H1 (cell line): ENCODE data around the gene SHISA9. TPM values are rescaled to one million over a fixed set of nuclear protein-coding genes. Genes with fewer than 3 reads are reported as not detected.

Experiments used
- CTCF ChIA-PET: fragments of 300-600 bp; sonication (Branson Sonifier 250); formaldehyde crosslinking; loops from one replicate; lab custom pipeline; 2021; ENCODE audit not compliant: partially characterized antibody; lab: Charles Lee
- POLR2A ChIA-PET: fragments of 300-600 bp; sonication (Branson Sonifier 250); formaldehyde crosslinking; loops from one replicate; lab custom pipeline; 2021; ENCODE audit warnings: inconsistent platforms; ENCODE audit not compliant: partially characterized antibody; lab: Charles Lee
- DNase-seq, 2 experiments: peaks; one replicate each; pipeline versions ENCODE4 v3.0.0 to v3.0.0-alpha.2; 2010 to 2022; ENCODE audit warnings: low spot score in 2 of 2, low read depth in 1 of 2, mixed read lengths in 1 of 2
- FAIRE-seq: peaks from 2 replicates; lab custom pipeline; 2011; peaks lifted over from hg19 to GRCh38; lab: Jason Lieb, UNC
- H2AFZ ChIP-seq: 2 replicates; pipeline ENCODE4 v1.8.1; 2012; ENCODE audit warnings: low read length, inconsistent platforms
- H2AK5ac ChIP-seq: 2 replicates; pipeline ENCODE4 v1.6.1; 2013; ENCODE audit warnings: low read depth, low read length
- H2BK120ac ChIP-seq: replicated peaks from 2 replicates; pipeline ENCODE3; 2013; ENCODE audit warnings: low read depth, low read length, inconsistent platforms
- H2BK12ac ChIP-seq: 2 replicates; pipeline ENCODE4 v1.6.1; 2013; ENCODE audit warnings: low read depth, low read length
- H2BK15ac ChIP-seq: 2 replicates; pipeline ENCODE4 v1.6.1; 2013; ENCODE audit warnings: low read length
- H2BK20ac ChIP-seq: 2 replicates; pipeline ENCODE4 v1.6.1; 2013; ENCODE audit warnings: low read length
- H2BK5ac ChIP-seq: 2 replicates; pipeline ENCODE4 v1.6.1; 2013; ENCODE audit warnings: low read depth, low read length
- H3K14ac ChIP-seq: 2 replicates; pipeline ENCODE4 v1.6.1; 2013; ENCODE audit warnings: inconsistent platforms; ENCODE audit not compliant: insufficient read length
- H3K18ac ChIP-seq: 2 replicates; pipeline ENCODE4 v1.6.1; 2013; ENCODE audit warnings: low read length; ENCODE audit errors: extremely low read depth
- H3K23ac ChIP-seq: 2 replicates; pipeline ENCODE4 v1.6.1; 2013; ENCODE audit warnings: inconsistent platforms; ENCODE audit not compliant: insufficient read length
- H3K23me2 ChIP-seq: 2 replicates; pipeline ENCODE4 v1.6.1; 2013; ENCODE audit warnings: low read depth, low read length
- H3K27ac ChIP-seq: 2 replicates; pipeline ENCODE4 v1.6.1; 2011; ENCODE audit warnings: low read depth, low read length, inconsistent platforms
- H3K27me3 ChIP-seq, 4 experiments: replicated peaks in 1 of 4; 1 replicate in 1 of 4; 2 replicates in 3 of 4; pipeline versions ENCODE4 v1.6.1 to v1.8.1; 2011 to 2013; ENCODE audit warnings: low read length in 3 of 4, mild to moderate bottlenecking in 3 of 4, inconsistent platforms in 2 of 4, mixed read lengths in 2 of 4, moderate library complexity in 1 of 4; ENCODE audit not compliant: control insufficient read depth in 3 of 4, insufficient read depth in 3 of 4; ENCODE audit errors: extremely low read depth in 1 of 4
- H3K36me3 ChIP-seq, 4 experiments: 2 replicates each; pipeline versions ENCODE4 v1.6.1 to v1.8.1; 2011 to 2013; ENCODE audit warnings: mild to moderate bottlenecking in 4 of 4, low read length in 3 of 4, moderate library complexity in 2 of 4, control low read depth in 1 of 4, inconsistent platforms in 1 of 4; ENCODE audit not compliant: insufficient read depth in 4 of 4, control insufficient read depth in 2 of 4
- H3K4ac ChIP-seq: replicated peaks from 2 replicates; pipeline ENCODE3; 2013; ENCODE audit warnings: low read length, low read depth, mixed read lengths, inconsistent platforms; ENCODE audit not compliant: insufficient read length
- H3K4me1 ChIP-seq, 4 experiments: replicated peaks in 1 of 4; 1 replicate in 1 of 4; 2 replicates in 3 of 4; pipeline versions ENCODE4 v1.6.1 to v1.8.1; 2011 to 2013; ENCODE audit warnings: low read length in 3 of 4, inconsistent platforms in 2 of 4, mixed read lengths in 1 of 4; ENCODE audit not compliant: insufficient read depth in 4 of 4, control insufficient read depth in 3 of 4
- H3K4me2 ChIP-seq, 2 experiments: 2 replicates each; pipeline versions ENCODE4 v1.6.1 to v1.8.1; 2011 to 2013; ENCODE audit warnings: low read depth in 2 of 2, low read length in 2 of 2, control low read depth in 1 of 2, inconsistent platforms in 1 of 2, mild to moderate bottlenecking in 1 of 2; ENCODE audit not compliant: insufficient read depth in 1 of 2
- H3K4me3 ChIP-seq, 4 experiments: fragments of 200-600, 300-600 bp in 1 of 4; sonication (generic), shearing (Covaris generic), sonication (Bioruptor Twin) in 1 of 4; 2 replicates each; pipeline versions ENCODE4 v1.5.1 to v1.8.1; 2011 to 2016; ENCODE audit warnings: low read length in 4 of 4, low read depth in 3 of 4, control low read depth in 2 of 4, inconsistent platforms in 2 of 4, mild to moderate bottlenecking in 2 of 4, mixed read lengths in 1 of 4, moderate library complexity in 1 of 4; ENCODE audit not compliant: insufficient read depth in 2 of 4; ENCODE audit errors: extremely low read depth in 1 of 4
- H3K56ac ChIP-seq: replicated peaks from 2 replicates; pipeline ENCODE3; 2013; ENCODE audit warnings: low read depth, mild to moderate bottlenecking, mixed read lengths, low read length, inconsistent platforms; ENCODE audit not compliant: insufficient read length
- H3K79me1 ChIP-seq: 2 replicates; pipeline ENCODE4 v1.6.1; 2013; ENCODE audit warnings: low read depth, low read length, control low read depth
- H3K79me2 ChIP-seq, 2 experiments: 2 replicates each; pipeline versions ENCODE4 v1.6.1 to v1.8.1; 2012 to 2013; ENCODE audit warnings: low read length in 2 of 2, mild to moderate bottlenecking in 2 of 2, inconsistent platforms in 1 of 2; ENCODE audit not compliant: insufficient read depth in 2 of 2, control insufficient read depth in 1 of 2
- H3K9ac ChIP-seq, 4 experiments: replicated peaks in 1 of 4; 1 replicate in 1 of 4; 2 replicates in 3 of 4; pipeline versions ENCODE4 v1.6.1 to v1.8.1; 2011 to 2013; ENCODE audit warnings: low read depth in 3 of 4, low read length in 3 of 4, control low read depth in 2 of 4, mild to moderate bottlenecking in 2 of 4, moderate library complexity in 2 of 4, inconsistent platforms in 1 of 4; ENCODE audit errors: extremely low read depth in 1 of 4
- H3K9me3 ChIP-seq, 2 experiments: 2 replicates each; pipeline versions ENCODE4 v1.6.1 to v1.8.1; 2012 to 2013; ENCODE audit warnings: mild to moderate bottlenecking in 2 of 2, moderate library complexity in 2 of 2, control low read depth in 1 of 2, inconsistent platforms in 1 of 2, low read depth in 1 of 2, low read length in 1 of 2, mixed read lengths in 1 of 2; ENCODE audit not compliant: insufficient read depth in 2 of 2
- H4K20me1 ChIP-seq, 2 experiments: replicated peaks in 1 of 2; 2 replicates each; pipeline versions ENCODE3 to v1.8.1; 2011 to 2013; ENCODE audit warnings: inconsistent platforms in 2 of 2, low read length in 2 of 2, mild to moderate bottlenecking in 1 of 2; ENCODE audit not compliant: insufficient read depth in 2 of 2, control insufficient read depth in 1 of 2
- H4K5ac ChIP-seq: 2 replicates; pipeline ENCODE4 v1.6.1; 2013; ENCODE audit warnings: low read length, low read depth, mixed read lengths, inconsistent platforms; ENCODE audit not compliant: insufficient read length
- H4K8ac ChIP-seq: 2 replicates; pipeline ENCODE4 v1.8.0; 2013; ENCODE audit warnings: mild to moderate bottlenecking, moderate library complexity, low read length, inconsistent platforms; ENCODE audit not compliant: insufficient read depth; ENCODE audit errors: extremely low read depth
- H4K91ac ChIP-seq: replicated peaks from 2 replicates; pipeline ENCODE3; 2013; ENCODE audit warnings: low read length, mixed read lengths, inconsistent platforms; ENCODE audit not compliant: insufficient read length
- CEBPB ChIP-seq: IDR thresholded peaks from 2 replicates; pipeline ENCODE4 v1.6.1; 2012; ENCODE audit warnings: low read depth, low read length
- HDAC2 ChIP-seq, 2 experiments: fragments of 300-600 bp in 1 of 2; sonication (generic) in 1 of 2; IDR thresholded peaks; 2 replicates each; pipeline ENCODE4 v1.6.1; 2011 to 2012; ENCODE audit warnings: low read depth in 2 of 2, low read length in 2 of 2, mild to moderate bottlenecking in 2 of 2, moderate library complexity in 2 of 2, borderline replicate concordance in 1 of 2, inconsistent platforms in 1 of 2
- WGBS, 2 experiments: shearing (Covaris generic) in 1 of 2; methylation state at CpG; one replicate each; pipeline versions ENCODE4 v1.1.6 to v1.1.7; 2013 to 2015; ENCODE audit warnings: low lambda C conversion rate in 2 of 2, mixed read lengths in 2 of 2, inconsistent platforms in 1 of 2, low coverage in 1 of 2, missing lambda C conversion rate in 1 of 2; ENCODE audit not compliant: insufficient replicate concordance in 2 of 2, insufficient coverage in 1 of 2, insufficient read length in 1 of 2; ENCODE audit errors: extremely low coverage in 1 of 2, missing lambda C conversion rate in 1 of 2; 5-methylcytosine and 5-hydroxymethylcytosine counted together
- polyA plus RNA-seq, 7 experiments: library from polyadenylated mRNA; depleted of rRNA in 3 of 7; stranded (reverse) in 5 of 7; unstranded in 2 of 7; fragments of >200 nt in 5 of 7; fragments of 200-250 nt in 2 of 7; gene quantifications; 1 replicate in 5 of 7; 2 replicates in 1 of 7; 4 replicates in 1 of 7; pipeline versions ENCODE4 v1.2.1 to v1.2.3, GENCODE V29; 2011 to 2013; ENCODE audit warnings: missing spikeins in 2 of 7, mixed read lengths in 2 of 7
- total RNA-seq: library from RNA; stranded (reverse); fragmentation: NEBNext Ultra II Directional; extraction: Animal tissue kit (Norgen Biotek cat#: 25700); gene quantifications from 2 replicates; pipeline ENCODE4 v1.2.1, GENCODE V29; 2021

Gene SHISA9
- total and polyA plus RNA-seq, 2 of the 8 experiments (the other 6 are each of a cell fraction or from before 2014, with no cell fraction given) = 25.6 to 39.8 TPM

DNA sequence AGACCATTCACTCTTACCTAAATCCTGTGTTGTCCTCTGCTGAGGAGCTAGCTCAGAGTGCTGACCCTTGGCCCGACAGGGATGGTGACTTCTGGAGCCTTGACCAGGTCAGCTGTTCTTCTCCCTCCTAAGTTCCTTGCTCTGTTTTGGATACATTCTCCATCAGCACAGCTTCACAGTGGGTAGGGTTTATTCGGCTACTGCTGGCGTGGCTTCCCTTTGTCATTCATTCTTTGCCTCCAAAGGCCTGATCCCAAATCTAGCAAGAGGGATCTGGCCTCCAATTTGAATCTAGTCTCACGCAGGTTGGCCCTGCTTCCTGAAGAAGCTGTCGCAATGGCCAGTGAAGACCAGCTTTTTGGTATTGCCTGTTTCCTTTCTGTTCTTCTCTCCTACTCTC lies 116.6 kb downstream of the SHISA9 start:
- H2BK15ac ChIP-seq = no peak overlapping the region
- H3K23me2 ChIP-seq = no peaks in the 10 kb centered on the region
- no peaks in the 10 kb centered on the region for H3K36me3 ChIP-seq
- H2BK12ac ChIP-seq = no peak overlapping the region
- peak overlapping the region; percentile 64; the same call in 1 of the 2 replicates for H3K27ac ChIP-seq
- TF ChIP-seq HDAC2 (IDR thresholded peaks at IDR 0.05; ENCODE audit: borderline replicate concordance in 1 of 2, low read depth in 2 of 2, low read length in 2 of 2) (no peak), CEBPB (0 out of 2 replicates have a peak, but pooled peaks have one; percentile 24)
- FAIRE-seq = peak; percentile 89
- peak overlapping the region; percentile 36; the same call in 1 of the 2 replicates for H3K18ac ChIP-seq
- H3K27me3 ChIP-seq = no peaks in the 10 kb centered on the region
- DNase-seq = no peak
- H4K20me1 ChIP-seq = no peaks in the 10 kb centered on the region
- ChIA-PET CTCF (interaction anchor here (1.0 to 2.5 kb wide), 4 partner anchors 13 to 120 kb away, joined by 3 to 7 read pairs (median 4); no protein-coding TSS in a partner anchor), POLR2A (interaction anchor here (1.0 kb wide), 1 partner anchor 44 kb away, joined by 3 read pairs; no protein-coding TSS in a partner anchor)
- no peak overlapping the region for H3K14ac ChIP-seq
- no peak overlapping the region for H3K23ac ChIP-seq
- no peak overlapping the region for H2AFZ ChIP-seq
- H3K79me2 ChIP-seq = peaks cover 0 to 52% of the 10 kb centered on the region in 2 experiments; a peak in 3 of 4 replicates
- H4K5ac ChIP-seq = no peak overlapping the region
- H3K4me2 ChIP-seq = peak overlapping the region; percentile 35 to 57; a peak in 3 of 4 replicates
- no peak overlapping the region for H3K4me3 ChIP-seq
- no peak overlapping the region for H3K9ac ChIP-seq
- 57% methylated on average over 5 of the region's 5 CpGs; no CpG with 5 or more reads in 1 of the 2 experiments for WGBS, 2 experiments
- H4K8ac ChIP-seq = no peak overlapping the region
- 0 out of 2 replicates have a peak overlapping the region, but pooled peaks have one; percentile 45 for H2BK5ac ChIP-seq
- no peaks in the 10 kb centered on the region for H3K9me3 ChIP-seq
- H2AK5ac ChIP-seq = 0 out of 2 replicates have a peak overlapping the region, but pooled peaks have one; percentile 5
- H3K56ac ChIP-seq = no peak overlapping the region
- no peak overlapping the region for H4K91ac ChIP-seq
- H2BK20ac ChIP-seq = 0 out of 2 replicates have a peak overlapping the region, but pooled peaks have one; percentile 77
- H3K4ac ChIP-seq = no peak overlapping the region
- peaks cover 13 to 29% (median 21%) of the 10 kb centered on the region in 4 experiments for H3K4me1 ChIP-seq
- H2BK120ac ChIP-seq = no peak overlapping the region
- peaks cover 3% of the 10 kb centered on the region; the same call in 1 of the 2 replicates for H3K79me1 ChIP-seq
